MM.1S (cell line): ENCODE measurements around the gene SOWAHB.

Source experiments
- EZH2phosphoT487 ChIP-seq: fragments of 300-600 bp; sonication (generic); IDR thresholded peaks from 2 replicates; pipeline ENCODE4 v1.6.1; 2018; ENCODE audit warnings: antibody characterized with exemption, low read length
- TF ChIP-seq, protein P1 (sequence below): fragments of 300-600 bp; sonication (generic); IDR thresholded peaks from 2 replicates; pipeline ENCODE4 v1.5.1; 2016; ENCODE audit warnings: antibody characterized with exemption, low read length, mixed read lengths

DNA sequence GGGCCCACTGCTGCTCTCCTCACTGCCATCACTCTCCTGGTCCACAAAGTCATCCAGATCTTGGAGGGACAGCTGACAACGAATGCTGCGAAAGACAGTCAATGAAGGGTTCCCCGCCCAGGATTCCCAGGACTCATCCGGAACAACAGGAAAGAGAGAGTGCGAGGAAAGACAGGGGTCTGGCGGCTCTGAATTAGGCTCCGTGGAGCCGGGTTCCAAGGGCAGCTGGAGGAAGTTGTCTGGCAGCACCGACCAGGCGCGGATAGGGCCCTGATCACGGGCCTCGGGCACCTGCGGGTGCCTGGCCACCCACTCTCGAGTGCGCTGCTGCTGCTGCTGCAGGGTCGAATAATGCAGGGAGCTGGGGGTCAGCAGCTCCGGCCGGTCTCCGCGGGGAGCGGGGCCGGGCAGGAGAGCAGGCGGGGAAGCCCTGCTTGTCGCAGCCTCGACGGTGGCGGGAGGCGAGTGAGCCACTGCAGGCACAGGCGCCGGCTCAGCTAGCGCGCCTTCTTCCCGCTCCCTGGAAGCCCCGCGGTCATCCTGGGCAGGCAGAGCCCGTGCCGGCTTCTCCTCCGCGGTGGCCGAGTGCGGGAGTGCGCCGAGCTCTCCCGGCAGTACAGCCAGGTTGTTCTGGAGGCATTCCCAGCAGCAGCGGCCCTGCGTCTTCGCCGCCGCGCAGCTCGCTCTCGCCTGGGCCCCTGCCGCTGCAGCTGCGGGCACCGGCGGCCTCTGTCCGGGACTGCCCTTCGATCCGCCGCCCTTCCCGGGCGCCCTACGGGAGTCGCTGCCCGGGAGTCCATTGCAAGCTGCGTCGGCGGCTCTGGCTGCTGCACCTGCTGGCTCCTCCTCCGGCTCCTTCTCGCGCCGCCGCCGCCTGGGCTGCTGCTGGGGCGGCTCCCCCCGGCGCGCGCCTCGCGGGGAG is 1.1 kb downstream of the SOWAHB start:
- TF ChIP-seq, protein P1, sequence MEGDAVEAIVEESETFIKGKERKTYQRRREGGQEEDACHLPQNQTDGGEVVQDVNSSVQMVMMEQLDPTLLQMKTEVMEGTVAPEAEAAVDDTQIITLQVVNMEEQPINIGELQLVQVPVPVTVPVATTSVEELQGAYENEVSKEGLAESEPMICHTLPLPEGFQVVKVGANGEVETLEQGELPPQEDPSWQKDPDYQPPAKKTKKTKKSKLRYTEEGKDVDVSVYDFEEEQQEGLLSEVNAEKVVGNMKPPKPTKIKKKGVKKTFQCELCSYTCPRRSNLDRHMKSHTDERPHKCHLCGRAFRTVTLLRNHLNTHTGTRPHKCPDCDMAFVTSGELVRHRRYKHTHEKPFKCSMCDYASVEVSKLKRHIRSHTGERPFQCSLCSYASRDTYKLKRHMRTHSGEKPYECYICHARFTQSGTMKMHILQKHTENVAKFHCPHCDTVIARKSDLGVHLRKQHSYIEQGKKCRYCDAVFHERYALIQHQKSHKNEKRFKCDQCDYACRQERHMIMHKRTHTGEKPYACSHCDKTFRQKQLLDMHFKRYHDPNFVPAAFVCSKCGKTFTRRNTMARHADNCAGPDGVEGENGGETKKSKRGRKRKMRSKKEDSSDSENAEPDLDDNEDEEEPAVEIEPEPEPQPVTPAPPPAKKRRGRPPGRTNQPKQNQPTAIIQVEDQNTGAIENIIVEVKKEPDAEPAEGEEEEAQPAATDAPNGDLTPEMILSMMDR = no peak
- TF ChIP-seq EZH2phosphoT487 = no peak
